ENCODE results near the gene ICAM2.
"Not testable (repeated sequence)": the region's sequence is repeated elsewhere in the genome, so short reads cannot be mapped to it uniquely, and the experiment has no call there.

Gene ICAM2

GRCh38 chr17:64016231-64016784 is 4.1 kb downstream of the ICAM2 start:
- no peak overlapping the region for H3K27ac ChIP-seq
- no peak for DNase-seq (ENCODE audit: low read depth, low spot score)

DNA sequence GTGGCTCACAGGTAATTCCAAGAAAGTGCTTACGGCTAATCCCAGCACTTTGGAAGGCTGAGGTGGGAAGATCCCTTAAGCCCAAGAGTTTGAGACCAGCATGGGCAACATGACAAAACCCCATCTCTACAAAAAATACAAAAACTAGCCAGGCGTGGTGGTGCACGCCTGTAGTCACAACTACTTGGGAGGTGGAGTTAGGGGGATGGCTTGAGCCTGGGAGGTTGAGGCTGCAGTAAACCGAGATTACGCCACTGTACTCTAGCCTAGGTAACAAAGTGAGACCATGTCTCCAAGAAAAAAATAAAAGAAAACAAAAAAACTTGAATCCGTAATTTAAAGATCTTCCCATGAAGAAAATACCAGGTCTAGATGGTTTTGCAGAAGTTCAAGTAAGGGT is 5.0 kb downstream of the ICAM2 start:
- H3K27ac ChIP-seq: no peak overlapping the region
- no peak for DNase-seq (ENCODE audit: low read depth, low spot score)

DNA sequence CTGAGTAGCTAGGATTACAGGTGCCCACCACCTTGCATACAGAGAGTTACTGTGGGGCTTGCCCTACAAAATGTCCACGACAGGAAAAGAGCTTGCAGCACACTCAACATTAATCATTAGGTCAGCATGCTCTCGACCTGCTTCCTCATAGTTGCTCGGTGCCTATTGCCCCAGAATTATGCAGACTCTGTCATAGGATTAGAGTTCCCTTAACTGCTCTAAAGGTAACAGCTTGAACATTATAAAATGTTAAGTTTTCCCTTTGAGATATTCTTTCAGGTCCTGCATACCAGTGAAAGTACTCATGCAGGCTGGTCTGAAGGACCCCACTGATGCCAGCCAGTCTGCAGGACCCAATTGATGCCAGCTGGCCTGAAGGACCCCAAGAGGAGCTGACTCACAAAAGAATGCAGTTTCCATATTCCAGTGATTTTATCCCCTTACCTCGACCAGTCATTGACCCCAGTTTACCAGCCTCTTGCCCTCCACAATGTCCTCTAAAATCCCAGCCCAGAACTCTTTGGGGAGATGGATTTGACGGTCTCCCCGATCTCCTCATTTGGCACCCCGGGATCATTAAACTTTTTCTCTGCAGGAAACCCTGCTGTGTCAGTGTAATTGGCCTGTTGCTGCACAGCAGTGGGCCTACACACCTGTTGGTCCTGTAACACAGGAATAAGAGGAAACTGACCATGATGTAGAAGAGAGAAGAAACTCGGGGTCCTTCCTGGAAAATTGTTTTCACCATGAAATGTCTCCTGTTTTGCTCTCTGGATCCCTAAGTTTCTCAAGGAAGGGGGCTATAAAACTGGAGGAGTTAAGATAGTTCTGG is 10.6 kb downstream of the ICAM2 start:
- no peak for DNase-seq (ENCODE audit: low read depth, low spot score)

GRCh38 chr17:64008830-64009229 is 11.6 kb downstream of the ICAM2 start:
- H3K27ac ChIP-seq: peak overlapping the region; percentile 43
- DNase-seq (ENCODE audit: low read depth, low spot score): no peak

More for the DNA sequence above, 10.6 kb downstream of the ICAM2 start:
- H3K27ac ChIP-seq: peak overlapping the region; percentile 43

GRCh38 chr17:64008346-64008745 is 12.1 kb downstream of the ICAM2 start:
- DNase-seq (ENCODE audit: low read depth, low spot score): no peak

DNA sequence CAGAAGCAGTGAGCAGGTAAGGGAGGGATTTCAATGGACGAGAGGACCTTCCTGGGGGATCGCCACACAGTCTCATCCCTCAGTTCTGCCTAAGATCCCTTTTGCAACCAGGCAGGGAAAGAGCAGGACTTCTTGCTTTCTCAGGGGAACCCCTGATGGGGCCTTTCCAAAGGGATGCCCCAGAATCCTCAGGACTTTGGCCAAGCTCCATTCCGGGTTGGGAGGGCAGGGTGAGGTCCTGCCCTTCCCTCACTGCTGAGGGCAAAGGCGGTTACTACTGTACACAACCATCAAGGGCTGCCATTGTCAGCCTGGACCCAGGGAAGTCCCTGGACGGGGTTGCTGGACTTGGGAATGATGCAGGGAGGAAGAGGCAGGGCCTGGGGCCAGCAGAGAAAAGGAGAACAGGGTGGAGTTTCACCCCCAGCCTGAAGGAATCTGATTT is 12.6 kb downstream of the ICAM2 start:
- no peak for DNase-seq (ENCODE audit: low read depth, low spot score)
- H3K27ac ChIP-seq: no peak overlapping the region

More at GRCh38 chr17:64008346-64008745, 12.1 kb downstream of the ICAM2 start:
- no peak overlapping the region for H3K27ac ChIP-seq

- DNase-seq (ENCODE audit: low read depth, low spot score); H3K27ac ChIP-seq: not testable (repeated sequence)
These were observed 13.2 kb downstream of the ICAM2 start for GRCh38 chr17:64007089-64007837.

DNA sequence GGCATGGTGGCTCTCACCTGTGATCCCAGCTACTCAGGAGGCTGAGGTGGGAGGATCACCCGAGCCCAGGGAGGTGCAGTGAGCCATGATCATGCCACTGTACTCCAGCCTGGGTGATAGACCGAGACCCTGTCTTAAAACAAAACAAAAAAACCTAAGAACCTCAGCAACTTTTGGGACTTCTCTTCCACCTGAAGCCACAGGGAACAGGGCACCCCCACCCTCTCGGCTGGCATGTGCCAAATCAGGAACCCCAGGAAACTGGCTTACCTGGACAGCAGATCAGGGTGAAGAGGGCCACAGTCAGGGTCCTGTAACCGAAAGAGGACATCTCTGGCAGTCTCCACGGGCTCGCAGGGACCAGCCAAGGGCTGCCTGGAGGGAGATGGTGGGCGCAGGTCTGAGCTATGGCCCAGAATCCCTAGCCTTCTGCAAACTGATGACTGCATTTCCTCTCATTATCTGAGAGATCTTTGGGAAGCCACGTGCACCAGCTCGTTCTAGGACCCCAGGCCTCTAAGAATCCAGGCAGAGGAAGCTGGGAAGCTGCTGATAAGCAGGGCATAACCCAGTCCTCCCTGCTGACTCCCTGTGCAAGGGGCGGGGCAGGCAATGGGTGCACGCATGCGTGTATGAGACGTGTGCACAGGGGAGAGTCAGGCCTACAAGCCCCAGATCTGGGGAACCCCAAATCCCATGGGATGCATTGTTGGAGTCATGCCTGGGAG is 13.9 kb downstream of the ICAM2 start:
- H3K27ac ChIP-seq: no peak overlapping the region
- no peak for DNase-seq (ENCODE audit: low read depth, low spot score)

GRCh38 chr17:64005734-64006167 is 14.7 kb downstream of the ICAM2 start:
- no peak for DNase-seq (ENCODE audit: low read depth, low spot score)
- no peak overlapping the region for H3K27ac ChIP-seq

GRCh38 chr17:64004903-64005733 is 15.3 kb downstream of the ICAM2 start:
- DNase-seq (ENCODE audit: low read depth, low spot score): no peak
- H3K27ac ChIP-seq: no peak overlapping the region

GRCh38 chr17:64004218-64004770 is 16.1 kb downstream of the ICAM2 start:
- H3K27ac ChIP-seq: no peak overlapping the region
- no peak for DNase-seq (ENCODE audit: low read depth, low spot score)

DNA sequence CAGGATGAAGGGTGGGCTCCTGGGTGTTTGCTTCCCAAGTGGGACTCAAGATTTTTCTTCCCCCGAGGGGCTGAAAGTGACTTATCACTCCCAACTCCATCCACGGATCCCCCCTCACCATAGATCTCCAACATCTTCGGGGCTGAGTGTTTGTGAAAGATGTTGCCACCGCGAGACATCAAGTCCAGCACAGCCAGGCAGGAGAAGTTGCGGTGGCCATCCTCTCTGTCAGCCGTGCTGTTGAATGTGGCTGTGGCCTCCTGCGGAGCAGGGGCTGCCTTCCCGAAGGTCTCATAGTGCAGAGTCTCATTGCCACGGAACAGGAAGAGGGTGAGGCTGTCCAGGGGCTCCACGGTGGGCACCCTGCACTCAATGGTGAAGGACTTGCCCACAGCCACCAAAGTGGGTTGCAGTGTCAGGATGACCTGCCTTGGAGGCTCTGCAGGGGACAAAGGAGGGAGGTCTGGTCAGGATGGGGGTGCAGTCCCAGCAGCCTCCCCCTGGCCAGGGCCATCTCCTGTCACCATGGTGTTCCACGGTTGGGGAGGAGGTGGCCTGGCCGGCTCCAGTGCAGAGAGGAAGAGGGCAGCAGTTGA is 16.8 kb downstream of the ICAM2 start:
- H3K27ac ChIP-seq: no peak overlapping the region
- no peak for DNase-seq (ENCODE audit: low read depth, low spot score)

GRCh38 chr17:64002658-64003525 is 17.5 kb downstream of the ICAM2 start:
- no peak overlapping the region for H3K27ac ChIP-seq
- DNase-seq (ENCODE audit: low read depth, low spot score): no peak

DNA sequence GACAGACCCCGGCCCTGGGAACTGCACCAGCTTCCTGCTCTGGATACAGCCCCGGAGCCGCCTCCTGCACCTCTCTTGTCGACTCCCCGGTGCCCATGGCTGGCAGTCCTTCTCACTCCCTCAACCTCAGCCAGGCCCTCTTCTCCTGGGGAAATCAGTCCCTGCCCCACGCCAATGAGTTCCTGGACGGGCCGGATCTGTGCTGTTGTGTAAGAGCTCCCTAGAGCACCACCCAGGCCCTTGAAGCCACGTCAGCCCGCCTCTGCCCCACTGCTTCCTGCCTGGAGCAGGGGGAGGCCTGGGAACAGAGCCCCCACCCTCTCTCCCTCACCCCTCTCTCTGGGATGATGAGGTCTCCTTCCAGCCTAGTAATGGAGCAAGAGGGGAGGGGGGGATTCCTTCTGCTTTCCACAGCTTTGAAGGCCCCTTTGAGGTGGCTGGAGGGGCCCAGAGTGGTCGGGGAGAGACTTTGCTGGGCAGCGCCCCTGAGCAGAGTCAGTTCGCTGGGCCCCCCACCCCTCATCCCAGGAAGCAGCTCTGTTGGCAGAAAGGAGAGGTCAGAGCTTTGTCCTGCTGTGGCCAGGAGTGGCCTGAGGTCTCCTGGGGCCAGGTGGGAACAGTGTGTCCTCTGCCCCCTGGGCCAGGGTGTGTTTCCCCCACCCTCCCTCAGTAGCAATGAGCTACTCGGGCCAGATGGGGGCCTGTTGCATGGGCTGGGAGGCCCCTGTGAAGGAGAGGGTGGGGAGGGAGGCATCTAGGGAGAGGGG is 18.5 kb downstream of the ICAM2 start:
- no peak for DNase-seq (ENCODE audit: low read depth, low spot score)
- H3K27ac ChIP-seq: no peak overlapping the region

DNA sequence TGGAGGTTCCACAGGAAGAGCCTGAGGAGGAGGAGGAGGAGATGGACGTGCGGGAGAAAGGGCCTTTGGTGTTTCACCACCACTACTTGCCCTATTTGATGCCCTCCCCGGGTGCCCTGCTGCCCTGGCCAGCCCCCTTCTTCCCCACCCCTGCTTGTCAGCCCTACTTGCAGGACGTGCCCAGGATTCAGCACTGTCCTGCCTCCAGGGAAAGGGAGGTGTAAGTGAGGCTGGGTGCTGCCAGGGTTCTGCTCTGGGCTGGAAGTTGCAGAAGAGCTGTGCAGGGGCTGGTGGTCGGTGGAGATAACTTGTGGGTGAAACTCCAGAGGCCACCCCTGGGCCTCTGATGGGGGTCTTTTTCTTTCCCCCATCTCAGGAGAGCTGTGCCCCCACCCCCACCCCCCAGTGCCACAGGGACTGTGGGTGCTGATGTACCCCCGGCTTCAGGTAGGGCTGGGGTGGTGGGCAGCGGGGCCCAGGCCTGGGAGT is 19.3 kb downstream of the ICAM2 start:
- DNase-seq (ENCODE audit: low read depth, low spot score): no peak
- no peak overlapping the region for H3K27ac ChIP-seq

DNA sequence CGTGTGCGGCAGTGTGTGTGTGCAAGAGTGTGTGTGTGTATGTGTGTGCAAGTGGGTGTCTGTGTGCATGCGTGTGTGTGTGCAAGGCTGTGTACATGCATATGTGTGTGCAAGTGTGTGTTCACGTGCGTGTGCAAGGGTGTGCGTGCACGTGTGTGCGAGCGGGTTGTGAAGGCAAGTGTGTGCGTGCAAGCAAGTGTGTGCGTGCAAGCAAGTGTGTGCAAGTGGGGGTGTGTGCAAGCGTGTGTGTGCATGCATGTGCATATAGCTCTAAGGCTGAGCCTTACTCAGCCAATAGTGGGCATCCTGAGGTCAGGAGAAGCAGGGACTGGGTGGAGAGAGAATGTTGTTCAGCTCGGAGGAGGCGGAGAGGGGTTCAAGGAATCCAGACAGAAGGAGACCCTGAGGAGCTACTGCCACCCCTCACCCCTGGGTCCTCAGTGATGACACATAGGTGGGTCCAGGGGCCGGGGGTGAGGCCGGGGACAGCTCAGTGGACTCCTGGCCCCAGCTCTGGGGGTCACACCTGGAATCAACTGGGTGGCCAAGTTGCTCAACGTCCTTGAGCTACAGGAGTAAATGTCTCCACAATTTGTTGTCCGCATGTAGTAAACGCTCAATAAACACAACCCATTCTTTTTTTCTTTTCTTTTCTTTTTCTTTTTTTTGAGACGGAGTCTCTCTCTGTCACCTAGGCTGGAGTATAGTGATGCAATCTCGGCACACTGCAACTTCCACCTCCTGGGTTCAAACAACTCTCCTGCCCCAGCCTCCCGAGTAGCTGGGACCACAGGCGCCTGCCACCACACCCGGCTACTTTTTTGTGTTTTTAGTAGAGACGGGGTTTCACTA is 20.5 kb downstream of the ICAM2 start:
- H3K27ac ChIP-seq: no peak overlapping the region
- no peak for DNase-seq (ENCODE audit: low read depth, low spot score)
